HepG2 (cell line): Measurements from ENCODE around the gene RBM15B. TPM values are rescaled to one million over a fixed set of nuclear protein-coding genes. Genes with fewer than 3 reads are reported as not detected.

Experiments
- ATAC-seq: fragments of 200-7000 bp; cut with Tn5 transposase; 3 replicates; pipeline ENCODE4 v1.9.1; 2020; ENCODE audit warnings: mild to moderate bottlenecking, moderate library complexity
- BruUV-seq: library from RNA; stranded (reverse); fragments of 400-500 nt; replicated peaks from 2 replicates; lab custom pipeline; 2021; lab: Mats Ljungman, UMichigan
- CTCF ChIA-PET: fragments of 300-600 bp; formaldehyde crosslinking; extraction: SDS; loops from one replicate; lab custom pipeline; 2021; ENCODE audit warnings: low total read pairs, inconsistent platforms, low intra/inter-chr PET ratio; lab: Yijun Ruan, JAX
- POLR2A ChIA-PET: fragments of 350-600 bp; sonication (Branson Sonifier 250); formaldehyde crosslinking; loops from one replicate; lab custom pipeline; 2020; ENCODE audit warnings: antibody characterized with exemption, inconsistent platforms; lab: Yijun Ruan, JAX
- DNase-seq: peaks from one replicate; pipeline ENCODE4 v3.0.0-alpha.2; 2015; ENCODE audit warnings: low spot score
- FAIRE-seq: peaks from 3 replicates; lab custom pipeline; 2011; peaks lifted over from hg19 to GRCh38; lab: Jason Lieb, UNC
- H2AFZ ChIP-seq: one replicate; pipeline ENCODE4 v1.6.1; 2011; ENCODE audit warnings: low read length, inconsistent platforms
- H3K27ac ChIP-seq: fragments of 300-600 bp; 3 replicates; pipeline ENCODE4 v1.8.0; 2011; ENCODE audit warnings: mixed run types, mild to moderate bottlenecking, mixed read lengths, low read length, inconsistent platforms; ENCODE audit not compliant: insufficient read depth; ENCODE audit errors: extremely low read length
- H3K27me3 ChIP-seq, 2 experiments: fragments of 200-600 bp in 1 of 2; 2 replicates in 1 of 2; 3 replicates in 1 of 2; pipeline versions ENCODE4 v1.6.0 to v1.8.0; 2011; ENCODE audit warnings: low read length in 2 of 2, mild to moderate bottlenecking in 2 of 2, moderate library complexity in 2 of 2, inconsistent platforms in 1 of 2; ENCODE audit not compliant: insufficient read depth in 2 of 2, control insufficient read depth in 1 of 2
- H3K36me3 ChIP-seq, 2 experiments: fragments of 200-600 bp in 1 of 2; replicated peaks in 1 of 2; 2 replicates in 1 of 2; 3 replicates in 1 of 2; pipeline versions ENCODE4 v1.5.1 to v1.8.0; 2011; ENCODE audit warnings: low read length in 2 of 2, inconsistent platforms in 1 of 2; ENCODE audit not compliant: insufficient read depth in 2 of 2, control insufficient read depth in 1 of 2
- H3K4me1 ChIP-seq: 2 replicates; pipeline ENCODE4 v1.5.1; 2012; ENCODE audit warnings: low read length, inconsistent platforms; ENCODE audit not compliant: insufficient read depth
- H3K4me2 ChIP-seq: 2 replicates; pipeline ENCODE4 v1.6.0; 2011; ENCODE audit warnings: low read depth, low read length, inconsistent platforms
- H3K4me3 ChIP-seq, 3 experiments: fragments of 200-600 bp in 1 of 3; sonication (generic), shearing (Covaris generic) in 1 of 3; replicated peaks in 1 of 3; 2 replicates each; pipeline ENCODE4 v1.5.1; 2011 to 2016; ENCODE audit warnings: low read length in 3 of 3, inconsistent platforms in 2 of 3, low read depth in 2 of 3, mild to moderate bottlenecking in 2 of 3, control low read depth in 1 of 3, mixed read lengths in 1 of 3; ENCODE audit not compliant: insufficient read depth in 1 of 3
- H3K79me2 ChIP-seq: one replicate; pipeline ENCODE4 v1.6.1; 2011; ENCODE audit warnings: low read length, inconsistent platforms; ENCODE audit not compliant: insufficient read depth
- H3K9ac ChIP-seq: 2 replicates; pipeline ENCODE4 v1.6.0; 2011; ENCODE audit warnings: mild to moderate bottlenecking, low read depth, low read length, inconsistent platforms; ENCODE audit not compliant: insufficient read depth
- H3K9me3 ChIP-seq: 2 replicates; pipeline ENCODE4 v1.5.1; 2012; ENCODE audit warnings: mild to moderate bottlenecking, low read length
- H4K20me1 ChIP-seq: 2 replicates; pipeline ENCODE4 v1.6.0; 2011; ENCODE audit warnings: inconsistent platforms, mild to moderate bottlenecking, low read length, moderate library complexity; ENCODE audit not compliant: insufficient read depth
- RORA ChIP-seq: sonication (generic); formaldehyde crosslinking; IDR thresholded peaks from 2 replicates; pipeline ENCODE4 v1.5.0; 2020; ENCODE audit warnings: mild to moderate bottlenecking, missing genetic modification reagents, moderate library complexity
- SKI ChIP-seq: fragments of 450-650 bp; IDR thresholded peaks from one replicate; pipeline ENCODE4 v1.6.1; 2018; ENCODE audit warnings: mild to moderate bottlenecking; ENCODE audit not compliant: partially characterized antibody
- SKIL ChIP-seq: sonication (generic); formaldehyde crosslinking; IDR thresholded peaks from 2 replicates; pipeline ENCODE4 v1.8.0; 2022; ENCODE audit warnings: missing genetic modification reagents, mild to moderate bottlenecking, moderate library complexity, borderline replicate concordance
- ZNF281 ChIP-seq: sonication (generic); formaldehyde crosslinking; IDR thresholded peaks from 2 replicates; pipeline ENCODE4 v1.4.0; 2020; ENCODE audit warnings: missing genetic modification reagents, borderline replicate concordance
- ZNF577 ChIP-seq: sonication (generic); formaldehyde crosslinking; IDR thresholded peaks from 2 replicates; pipeline ENCODE4 v1.4.0; 2020; ENCODE audit warnings: mild to moderate bottlenecking, low read depth, missing genetic modification reagents, borderline replicate concordance
- ZNF878 ChIP-seq: sonication (generic); formaldehyde crosslinking; IDR thresholded peaks from 2 replicates; pipeline ENCODE4 v1.8.1; 2023; ENCODE audit warnings: mild to moderate bottlenecking, missing genetic modification reagents, moderate library complexity
- WGBS: methylation state at CpG from one replicate; pipeline ENCODE4 v1.1.6; 2017; ENCODE audit warnings: low lambda C conversion rate; 5-methylcytosine and 5-hydroxymethylcytosine counted together
- in situ Hi-C: cut with HindIII; loops from 2 replicates; pipeline ENCODE4 v1.10.0; 2017; ENCODE audit warnings: low pct_unique_long_range_greater_than_20kb; ENCODE audit not compliant: extremely low pct_ligation_motif_present
- intact Hi-C: fragments of 100-400 bp; cut with micrococcal nuclease; formaldehyde crosslinking; loops from one replicate; pipeline ENCODE4 v1.10.0; 2022; ENCODE audit not compliant: unreplicated experiment
- polyA plus RNA-seq, 8 experiments: library from polyadenylated mRNA; depleted of rRNA in 3 of 8; stranded (reverse) in 7 of 8; unstranded in 1 of 8; fragments of >200 nt; fragmentation: Illumina TruSeq in 4 of 8; extraction: Trizol in 4 of 8; gene quantifications; 2 replicates each; pipeline versions ENCODE4 v1.2.1 to v1.2.3, GENCODE V29; 2011 to 2016; ENCODE audit warnings: low read depth in 4 of 8, missing spikeins in 1 of 8, mixed read lengths in 1 of 8; ENCODE audit not compliant: insufficient read depth in 1 of 8
- total RNA-seq, 5 experiments: library from RNA; depleted of rRNA; stranded (reverse); fragments of >200 nt; fragmentation: Illumina TruSeq; extraction: Trizol; gene quantifications; 2 replicates each; pipeline ENCODE4 v1.2.3, GENCODE V29; 2016; ENCODE audit warnings: low read depth in 1 of 5

The RBM15B gene
- total and polyA plus RNA-seq, 2 of the 13 experiments (the other 11 are each of a cell fraction or from before 2014, with no cell fraction given): 8.2 to 19.3 TPM

GRCh38 chr3:51378726-51379125, 12.4 kb upstream of the RBM15B start:
- Histone ChIP-seq H3K9ac (no peak overlapping the region), H3K27me3 (peaks cover 7 to 60% of the 10 kb centered on the region in 2 experiments; a peak in 3 of 5 replicates), H3K4me3 (no peak overlapping the region), H3K36me3 (no peaks in the 10 kb centered on the region), H2AFZ (no peak overlapping the region), H3K4me2 (no peak overlapping the region), H3K27ac (no peak overlapping the region), H3K9me3 (no peaks in the 10 kb centered on the region), H3K79me2 (peaks cover 2% of the 10 kb centered on the region), H3K4me1 (peaks cover 19% of the 10 kb centered on the region), H4K20me1 (no peaks in the 10 kb centered on the region)
- WGBS: 13% methylated on average over 2 of the region's 2 CpGs
- in situ Hi-C loops (loop anchor here (10.0 kb wide), 1 partner anchor 274 kb away; no protein-coding TSS in a partner anchor), intact Hi-C loops (no loop called here)
- BruUV-seq: no TSS peak
- ChIA-PET POLR2A (no interaction called here), CTCF (no interaction called here)
- no peak for FAIRE-seq
- DNase-seq: no peak
- TF ChIP-seq RORA (CRISPR knock-in tag) (no peak), ZNF878 (CRISPR knock-in tag) (no peak), ZNF577 (CRISPR knock-in tag) (no peak), SKI (no peak), ZNF281 (no peak), SKIL (CRISPR knock-in tag) (no peak)
- no peak for ATAC-seq
